Fibroblast of lung (primary cell): ENCODE measurements around the gene DUS2. TPM values are rescaled to one million over a fixed set of nuclear protein-coding genes. Genes with fewer than 3 reads are reported as not detected.

ENCODE experiments used
- DNase-seq, 2 donors: peaks; one replicate each; pipeline versions ENCODE4 v3.0.0 to v3.0.0-alpha.2; 2010; ENCODE audit warnings: low read depth in 2 of 2
- H2AFZ ChIP-seq: 2 replicates; pipeline ENCODE4 v1.5.1; 2012; ENCODE audit warnings: low read length, control low read depth, inconsistent platforms
- H3K27ac ChIP-seq: 2 replicates; pipeline ENCODE4 v1.5.1; 2011; ENCODE audit warnings: low read length, control low read depth; ENCODE audit not compliant: insufficient read depth
- H3K27me3 ChIP-seq: 2 replicates; pipeline ENCODE4 v1.5.1; 2011; ENCODE audit warnings: mild to moderate bottlenecking, low read length; ENCODE audit not compliant: control insufficient read depth, insufficient read depth
- H3K36me3 ChIP-seq: 2 replicates; pipeline ENCODE4 v1.5.1; 2011; ENCODE audit warnings: low read length; ENCODE audit not compliant: control insufficient read depth, insufficient read depth
- H3K4me1 ChIP-seq: 2 replicates; pipeline ENCODE4 v1.5.1; 2011; ENCODE audit warnings: low read length; ENCODE audit not compliant: control insufficient read depth, insufficient read depth; ENCODE audit errors: extremely low read depth
- H3K4me2 ChIP-seq: 2 replicates; pipeline ENCODE4 v1.5.1; 2011; ENCODE audit warnings: low read length, control low read depth; ENCODE audit not compliant: insufficient read depth; ENCODE audit errors: extremely low read depth
- H3K4me3 ChIP-seq, 4 experiments: fragments of 200-600 bp in 1 of 4; sonication (generic) in 1 of 4; replicated peaks in 1 of 4; 2 replicates each; pipeline ENCODE4 v1.5.1; 2011 to 2016; ENCODE audit warnings: low read length in 4 of 4, low read depth in 3 of 4, mild to moderate bottlenecking in 3 of 4, control low read depth in 2 of 4, inconsistent platforms in 1 of 4, mixed read lengths in 1 of 4; ENCODE audit not compliant: insufficient read depth in 1 of 4; ENCODE audit errors: control extremely low read depth in 1 of 4
- H3K79me2 ChIP-seq: 2 replicates; pipeline ENCODE4 v1.5.1; 2012; ENCODE audit warnings: mild to moderate bottlenecking, low read length, inconsistent platforms; ENCODE audit not compliant: control insufficient read depth, insufficient read depth
- H3K9ac ChIP-seq: 2 replicates; pipeline ENCODE4 v1.5.1; 2011; ENCODE audit warnings: mild to moderate bottlenecking, low read length, control low read depth; ENCODE audit not compliant: insufficient read depth
- H3K9me3 ChIP-seq: 2 replicates; pipeline ENCODE4 v1.5.1; 2012; ENCODE audit warnings: low read depth, low read length; ENCODE audit not compliant: control insufficient read depth, insufficient read depth
- H4K20me1 ChIP-seq: 2 replicates; pipeline ENCODE4 v1.5.1; 2011; ENCODE audit warnings: low read length; ENCODE audit not compliant: control insufficient read depth, insufficient read depth; ENCODE audit errors: extremely low read depth
- EZH2 ChIP-seq: IDR thresholded peaks from 2 replicates; pipeline ENCODE4 v1.5.1; 2012; ENCODE audit warnings: low read length, control low read depth, mild to moderate bottlenecking; ENCODE audit errors: missing control alignments
- polyA plus RNA-seq, 2 donors: library from polyadenylated mRNA; depleted of rRNA in 1 of 2; stranded (reverse) in 1 of 2; unstranded in 1 of 2; fragments of >200 nt; gene quantifications; 2 replicates each; pipeline ENCODE4 v1.2.1, GENCODE V29; 2011 to 2012; ENCODE audit warnings: missing spikeins in 1 of 2
- total RNA-seq: library from RNA; depleted of rRNA; stranded (reverse); fragments of >200 nt; gene quantifications from 2 replicates; pipeline ENCODE4 v1.2.1, GENCODE V29; 2014
- TF ChIP-seq, protein P1 (sequence below), 2 donors: IDR thresholded peaks in 1 of 2; conservative IDR thresholded peaks in 1 of 2; 1 replicate in 1 of 2; 2 replicates in 1 of 2; pipeline ENCODE4 v1.5.1; 2011 to 2012; ENCODE audit warnings: low read length in 2 of 2, control low read depth in 1 of 2, inconsistent platforms in 1 of 2, low read depth in 1 of 2, mild to moderate bottlenecking in 1 of 2

The DUS2 gene
- total and polyA plus RNA-seq, 2 donors (not counting 1 experiment from before 2014, with no cell fraction given): 10.2 to 16.8 TPM

DNA sequence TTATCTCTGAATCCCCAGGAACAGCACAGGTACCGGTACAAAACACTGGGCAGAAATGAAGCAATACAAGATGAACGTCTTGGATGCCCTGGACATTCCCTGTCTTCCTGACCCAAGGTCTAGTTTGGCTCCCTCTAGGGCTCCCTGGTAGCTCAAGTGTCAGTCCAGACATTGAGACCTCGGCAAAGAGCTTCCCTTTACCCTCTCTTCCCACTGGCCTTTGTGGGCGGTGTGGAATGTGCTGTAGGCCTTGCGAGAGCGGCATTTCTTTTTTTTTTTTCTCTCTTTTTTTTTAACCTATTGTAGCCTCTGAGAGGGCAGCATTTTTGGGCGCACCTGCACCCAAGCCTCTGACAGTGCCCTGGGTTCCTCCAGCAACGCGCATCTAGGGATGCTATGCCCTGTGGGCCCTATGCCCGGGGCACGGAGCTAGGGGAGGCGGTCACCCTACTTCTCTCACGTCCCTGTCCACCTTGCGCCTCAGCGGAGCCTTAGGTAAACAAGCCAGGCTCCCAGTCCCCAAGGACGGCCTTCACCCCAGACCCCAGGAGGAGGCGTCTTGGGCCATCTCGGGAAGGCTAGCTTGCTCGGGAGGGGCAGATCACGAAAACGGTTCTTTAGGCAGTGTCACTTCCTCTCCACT is 60.9 kb downstream of the DUS2 start:
- Histone ChIP-seq H2AFZ (peak overlapping the region; percentile 97), H3K27me3 (no peaks in the 10 kb centered on the region), H3K9ac (peak overlapping the region; percentile 61), H3K27ac (peak overlapping the region; percentile 73), H3K79me2 (peaks cover 30% of the 10 kb centered on the region), H4K20me1 (peaks cover 1% of the 10 kb centered on the region), H3K4me3 (peak overlapping the region in 3 of 4 experiments; percentile 54 to 62 (median 57)), H3K4me1 (peaks cover 17% of the 10 kb centered on the region), H3K4me2 (peak overlapping the region; percentile 98), H3K36me3 (no peaks in the 10 kb centered on the region), H3K9me3 (no peaks in the 10 kb centered on the region)
- TF ChIP-seq EZH2: no peak
- TF ChIP-seq, protein P1, sequence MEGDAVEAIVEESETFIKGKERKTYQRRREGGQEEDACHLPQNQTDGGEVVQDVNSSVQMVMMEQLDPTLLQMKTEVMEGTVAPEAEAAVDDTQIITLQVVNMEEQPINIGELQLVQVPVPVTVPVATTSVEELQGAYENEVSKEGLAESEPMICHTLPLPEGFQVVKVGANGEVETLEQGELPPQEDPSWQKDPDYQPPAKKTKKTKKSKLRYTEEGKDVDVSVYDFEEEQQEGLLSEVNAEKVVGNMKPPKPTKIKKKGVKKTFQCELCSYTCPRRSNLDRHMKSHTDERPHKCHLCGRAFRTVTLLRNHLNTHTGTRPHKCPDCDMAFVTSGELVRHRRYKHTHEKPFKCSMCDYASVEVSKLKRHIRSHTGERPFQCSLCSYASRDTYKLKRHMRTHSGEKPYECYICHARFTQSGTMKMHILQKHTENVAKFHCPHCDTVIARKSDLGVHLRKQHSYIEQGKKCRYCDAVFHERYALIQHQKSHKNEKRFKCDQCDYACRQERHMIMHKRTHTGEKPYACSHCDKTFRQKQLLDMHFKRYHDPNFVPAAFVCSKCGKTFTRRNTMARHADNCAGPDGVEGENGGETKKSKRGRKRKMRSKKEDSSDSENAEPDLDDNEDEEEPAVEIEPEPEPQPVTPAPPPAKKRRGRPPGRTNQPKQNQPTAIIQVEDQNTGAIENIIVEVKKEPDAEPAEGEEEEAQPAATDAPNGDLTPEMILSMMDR (conservative IDR thresholded peaks at IDR 0.05 in 1 of 2, IDR thresholded peaks at IDR 0.05 in 1 of 2; ENCODE audit: low read depth in 1 of 2, low read length in 2 of 2): peak in 1 of 2 donors; percentile 8
- peak; percentile 37 to 46 for DNase-seq

DNA sequence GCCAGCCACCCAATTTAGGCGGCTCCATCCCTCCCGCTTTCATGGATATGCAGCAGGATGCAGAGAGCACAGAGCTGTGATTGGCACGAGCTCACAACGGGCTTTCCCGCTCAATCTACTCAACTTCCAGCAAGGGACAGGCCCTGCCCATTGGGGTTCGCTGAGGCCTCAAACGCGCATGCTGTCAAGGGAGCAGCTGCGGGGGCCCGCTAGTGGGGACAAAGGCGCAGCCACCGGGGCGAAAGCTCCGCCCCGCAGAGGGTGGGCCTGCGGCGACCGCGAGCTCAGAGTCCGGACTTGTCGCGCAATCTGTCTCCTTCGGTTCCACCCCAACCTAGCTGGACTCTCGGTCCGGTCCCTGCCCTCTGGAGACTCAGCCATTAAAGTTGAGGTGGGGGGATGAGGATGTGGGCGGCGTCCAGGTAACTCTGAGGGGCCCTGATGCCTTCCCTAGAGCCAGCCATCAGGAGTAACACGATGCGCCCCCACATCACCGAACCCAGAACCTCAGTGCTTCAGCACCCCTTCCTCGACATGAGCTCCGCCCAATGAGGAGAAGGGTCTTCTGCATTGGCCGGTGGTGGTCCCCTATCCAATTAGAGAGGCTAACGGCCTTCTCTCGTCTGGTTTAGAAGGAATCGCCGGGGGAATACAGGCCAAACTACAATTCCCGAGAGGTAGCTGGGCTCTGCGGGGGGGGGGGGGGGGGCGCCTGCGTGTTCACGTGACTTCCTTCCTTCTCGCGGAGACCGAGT is 61.6 kb downstream of the DUS2 start:
- peak; percentile 72 to 82 for DNase-seq
- H3K79me2 ChIP-seq: peaks cover 37% of the 10 kb centered on the region
- peak overlapping the region; percentile 73 for H3K27ac ChIP-seq
- peak overlapping the region; percentile 97 for H2AFZ ChIP-seq
- peaks cover 16% of the 10 kb centered on the region for H3K4me1 ChIP-seq
- H3K9ac ChIP-seq: peak overlapping the region; percentile 61
- no peaks in the 10 kb centered on the region for H3K36me3 ChIP-seq
- peak overlapping the region; percentile 53 to 62 (median 56) for H3K4me3 ChIP-seq
- TF ChIP-seq, protein P1 (conservative IDR thresholded peaks at IDR 0.05 in 1 of 2, IDR thresholded peaks at IDR 0.05 in 1 of 2; ENCODE audit: low read depth in 1 of 2, low read length in 2 of 2): peak in 1 of 2 donors; percentile 11
- no peak for TF ChIP-seq EZH2
- no peaks in the 10 kb centered on the region for H3K27me3 ChIP-seq
- H3K4me2 ChIP-seq: peak overlapping the region; percentile 98
- H4K20me1 ChIP-seq: peaks cover 1% of the 10 kb centered on the region
- no peaks in the 10 kb centered on the region for H3K9me3 ChIP-seq
